Suppressor macrophage treated with lipopolysaccharide for 4 hours (primary cell): ENCODE measurements around the gene IL5.
A peak's percentile ranks its signal among the peaks of the same experiment; 100 is the strongest.

ENCODE experiments used
- DNase-seq: peaks from one replicate; pipeline ENCODE4 v3.0.0-alpha.2; 2020

Gene IL5

DNA sequence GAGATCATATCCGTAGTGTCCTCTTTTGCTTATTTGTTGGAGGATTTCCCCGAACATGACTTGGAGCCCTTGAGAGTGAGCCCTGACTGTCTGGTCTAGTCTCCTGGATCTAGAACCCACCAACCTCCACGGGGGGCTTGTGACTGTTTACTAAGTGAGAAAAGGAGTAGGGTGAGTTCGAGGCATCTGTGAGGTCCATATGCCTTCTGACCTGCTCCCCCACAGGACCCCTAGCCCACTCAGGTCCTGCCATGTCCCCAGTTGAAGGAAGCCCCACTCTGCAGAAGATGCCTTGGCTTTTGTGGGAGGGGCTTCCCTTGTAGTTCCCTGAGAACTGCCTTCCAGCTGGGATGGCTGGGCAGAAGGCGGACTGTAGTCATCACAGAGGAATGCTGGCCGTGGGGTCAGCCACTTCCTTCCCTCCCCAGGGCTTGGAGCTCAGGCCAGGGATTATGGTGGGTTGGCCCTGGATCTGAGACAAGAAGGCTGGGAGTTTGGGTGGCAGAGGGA is 45.8 kb downstream of the IL5 start:
- DNase-seq: no peak

- DNase-seq: peak; percentile 97
Measured at GRCh38 chr5:132496631-132497487, 46.5 kb downstream of the IL5 start.

DNA sequence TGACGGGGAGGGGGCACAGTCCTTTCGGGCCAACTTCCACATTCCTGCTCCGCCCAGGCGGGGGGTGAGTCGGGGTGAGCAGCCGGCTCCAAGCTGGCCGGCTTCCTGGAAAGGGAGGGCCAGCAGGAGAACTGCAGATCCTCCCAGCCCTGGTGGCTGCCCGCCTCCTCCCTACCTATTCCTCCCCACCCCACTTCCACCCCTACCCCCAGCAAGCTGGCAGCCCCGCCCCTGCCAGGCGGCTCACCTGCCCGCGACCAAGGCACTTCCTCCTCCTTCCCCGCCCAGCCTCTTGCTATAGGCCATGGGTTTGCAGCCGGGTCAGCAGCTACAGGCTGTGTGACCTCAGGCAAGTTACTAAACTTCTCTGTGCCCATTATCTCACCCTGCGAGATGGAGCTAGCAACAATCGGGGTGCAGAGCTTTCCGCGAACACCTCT is 47.1 kb downstream of the IL5 start:
- DNase-seq: peak; percentile 91

DNA sequence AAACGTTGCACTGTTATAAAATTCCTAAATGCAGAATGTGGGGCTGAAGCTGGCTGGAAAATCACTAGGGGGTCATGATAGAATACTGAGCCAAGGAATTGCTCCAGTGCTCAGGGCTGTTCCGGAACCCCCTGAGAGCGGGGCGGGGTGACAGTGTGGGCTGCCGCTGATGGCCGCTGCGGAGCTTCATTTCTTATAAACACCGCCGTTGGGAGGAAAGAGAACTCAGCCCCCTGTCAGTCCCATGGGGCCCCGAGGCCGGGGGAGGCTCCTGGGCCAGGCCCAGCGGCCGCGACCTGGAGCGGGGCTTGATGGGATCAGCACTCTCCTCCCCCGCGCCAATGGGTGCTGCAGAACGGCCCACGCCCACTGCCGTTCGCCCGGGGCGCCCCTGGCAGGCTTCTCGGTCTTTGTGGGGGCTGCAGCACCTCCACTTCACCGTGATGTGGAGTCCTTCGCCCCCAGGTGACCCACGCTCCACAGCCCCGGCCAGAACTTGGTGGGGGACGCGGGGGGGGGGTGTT is 47.6 kb downstream of the IL5 start:
- DNase-seq: peak; percentile 94

DNA sequence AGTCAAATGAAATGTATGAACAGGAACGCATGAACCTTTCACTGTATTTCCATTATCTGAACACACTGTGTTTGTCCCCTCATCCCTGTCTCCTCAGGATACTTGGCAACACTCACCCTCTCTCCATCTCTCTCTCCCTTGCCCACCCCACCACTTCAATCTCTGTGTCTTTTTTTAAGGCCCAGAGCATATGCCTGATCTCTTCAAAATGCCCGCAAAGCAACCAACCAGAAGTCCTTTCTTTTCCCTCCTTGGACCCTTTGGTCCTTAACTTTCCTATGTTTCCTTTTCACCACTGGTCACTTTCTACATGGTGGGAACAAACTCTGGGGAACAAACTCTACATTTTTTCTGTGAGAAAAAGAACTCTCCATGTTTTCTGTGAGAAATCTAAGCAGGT is 49.5 kb downstream of the IL5 start:
- no peak for DNase-seq

GRCh38 chr5:132493241-132493640 is 50.1 kb downstream of the IL5 start:
- DNase-seq: no peak

- peak; percentile 44 for DNase-seq
Measured at GRCh38 chr5:132492386-132493125, 50.8 kb downstream of the IL5 start.
